OCI-LY3 (cell line): Measurements from ENCODE around the gene WDFY4.

ENCODE experiments used
- H2AFZ ChIP-seq: fragments of 200-600, 300-600 bp; shearing (Covaris generic); 2 replicates; pipeline ENCODE4 v1.6.0; 2014; ENCODE audit warnings: antibody characterized with exemption, low read depth, low read length
- H3K27ac ChIP-seq: fragments of 200-600, 300-600 bp; sonication (generic); 2 replicates; pipeline ENCODE4 v1.5.1; 2014; ENCODE audit warnings: mild to moderate bottlenecking, low read length, moderate library complexity, mixed read lengths
- H3K27me3 ChIP-seq: fragments of 200-600, 300-600 bp; sonication (generic); 2 replicates; pipeline ENCODE4 v1.6.1; 2014; ENCODE audit warnings: low read depth, low read length, mixed read lengths
- H3K36me3 ChIP-seq: fragments of 200-600, 300-600 bp; sonication (generic); replicated peaks from 2 replicates; pipeline ENCODE3; 2014; ENCODE audit warnings: low read depth, low read length, mixed read lengths
- H3K4me1 ChIP-seq: fragments of 300-600, 200-600 bp; sonication (generic); 2 replicates; pipeline ENCODE4 v1.6.1; 2014; ENCODE audit warnings: low read length, mixed read lengths
- H3K4me2 ChIP-seq: fragments of 200-600, 300-600 bp; sonication (generic); 2 replicates; pipeline ENCODE4 v1.6.1; 2014; ENCODE audit warnings: low read length, mixed read lengths
- H3K4me3 ChIP-seq: fragments of 300-600, 200-600 bp; sonication (generic); 2 replicates; pipeline ENCODE4 v1.5.1; 2014; ENCODE audit warnings: antibody characterized with exemption, mild to moderate bottlenecking, low read length, moderate library complexity
- H3K79me2 ChIP-seq: fragments of 300-600, 200-600 bp; shearing (Covaris generic); 2 replicates; pipeline ENCODE4 v1.6.1; 2014; ENCODE audit warnings: mild to moderate bottlenecking, low read length, mixed read lengths
- H3K9ac ChIP-seq: fragments of 300-600, 200-600 bp; shearing (Covaris generic); 2 replicates; pipeline ENCODE4 v1.6.0; 2014; ENCODE audit warnings: mild to moderate bottlenecking, low read length, moderate library complexity
- H3K9me3 ChIP-seq: fragments of 200-600, 300-600 bp; shearing (Covaris generic); 2 replicates; pipeline ENCODE4 v1.6.1; 2014; ENCODE audit warnings: low read length, mixed read lengths; ENCODE audit not compliant: insufficient read depth
- H4K20me1 ChIP-seq: fragments of 200-600, 300-600 bp; sonication (generic); 2 replicates; pipeline ENCODE4 v1.6.1; 2016; ENCODE audit warnings: low read length, mixed read lengths; ENCODE audit not compliant: insufficient read depth
- CTCF ChIP-seq: fragments of 200-600, 300-600 bp; sonication (generic); IDR thresholded peaks from 2 replicates; pipeline ENCODE4 v1.5.1; 2014; ENCODE audit warnings: antibody characterized with exemption, low read length, low read depth
- EZH2phosphoT487 ChIP-seq: fragments of 200-600 bp; shearing (Covaris generic); IDR thresholded peaks from 2 replicates; pipeline ENCODE4 v1.6.1; 2018; ENCODE audit warnings: antibody characterized with exemption, mixed run types, low read depth

The WDFY4 gene

DNA sequence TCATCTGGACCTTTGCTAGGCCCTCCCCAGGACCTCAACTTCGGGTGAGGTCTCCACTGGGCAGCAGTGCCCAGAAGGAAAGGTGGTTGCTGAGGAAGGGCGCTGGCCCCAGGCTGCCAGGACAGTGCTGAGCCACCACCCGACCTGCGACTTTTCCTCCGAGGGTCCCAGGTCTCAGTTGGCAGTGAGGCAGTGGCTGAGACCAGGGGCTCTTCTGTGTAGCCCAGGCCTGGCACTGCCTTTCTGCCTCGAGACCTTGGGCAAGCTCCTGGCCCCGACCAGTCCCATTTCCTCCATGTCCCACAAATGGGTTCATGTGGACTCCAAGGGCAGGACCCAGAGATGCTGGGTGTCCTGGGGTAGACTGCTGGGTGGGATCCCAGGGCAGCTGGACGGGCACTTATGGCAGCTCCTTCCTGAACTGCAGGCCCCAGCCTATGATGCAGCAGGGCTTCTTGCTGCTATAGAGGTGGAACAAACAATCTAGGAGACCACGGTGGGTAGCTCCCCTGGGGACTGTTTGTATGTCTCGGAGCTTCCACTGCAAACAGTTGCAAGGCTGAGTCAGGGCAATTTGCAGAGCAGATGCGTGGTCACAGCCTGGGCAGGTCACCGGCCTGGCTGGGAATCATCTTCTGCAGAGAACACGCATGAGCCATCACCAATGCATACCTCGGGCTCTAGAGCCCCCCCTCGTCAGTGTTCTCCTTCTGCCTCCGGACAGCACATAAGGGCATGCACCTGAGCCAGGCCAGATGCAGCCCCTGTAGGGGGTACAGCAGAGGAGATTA, 272.9 kb downstream of the WDFY4 start:
- peaks cover 27% of the 10 kb centered on the region for H3K36me3 ChIP-seq
- H3K4me1 ChIP-seq, result no peaks in the 10 kb centered on the region
- no peak overlapping the region for H3K27ac ChIP-seq
- no peaks in the 10 kb centered on the region for H3K27me3 ChIP-seq
- H3K4me2 ChIP-seq, result no peak overlapping the region
- no peaks in the 10 kb centered on the region for H4K20me1 ChIP-seq
- H3K4me3 ChIP-seq, result no peak overlapping the region
- H3K79me2 ChIP-seq, result no peaks in the 10 kb centered on the region
- no peak overlapping the region for H2AFZ ChIP-seq
- no peaks in the 10 kb centered on the region for H3K9me3 ChIP-seq
- TF ChIP-seq EZH2phosphoT487 (no peak), CTCF (no peak)
- H3K9ac ChIP-seq, result no peak overlapping the region

DNA sequence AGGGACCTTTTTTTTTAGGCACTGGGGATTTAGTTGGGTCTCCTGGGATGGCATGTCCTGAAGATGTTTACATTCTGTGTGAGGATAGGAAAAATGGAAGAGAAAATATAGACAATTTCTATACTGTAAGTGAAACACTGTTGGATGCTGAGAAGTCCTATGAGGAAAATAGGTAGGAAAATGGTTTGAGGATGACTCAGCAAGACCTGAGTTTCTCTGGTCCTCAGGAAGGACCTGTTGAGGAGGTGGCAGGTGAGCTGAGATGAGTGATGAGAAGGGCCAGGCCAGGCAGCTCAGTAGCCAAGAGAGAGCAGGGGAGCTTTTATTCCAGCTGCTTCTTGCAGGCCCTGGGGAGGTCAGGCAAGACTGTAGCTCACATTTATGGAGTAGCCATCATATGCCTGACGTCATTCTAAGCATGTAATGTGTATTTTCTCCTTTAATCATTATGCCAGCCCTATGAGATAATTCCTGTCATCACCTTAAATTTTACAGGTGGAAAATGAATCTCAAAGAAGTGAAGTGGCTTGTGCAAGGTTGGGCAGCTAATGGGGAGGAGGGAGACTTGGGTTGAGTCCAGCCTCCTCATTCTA, 274.0 kb downstream of the WDFY4 start:
- H3K4me2 ChIP-seq, result no peak overlapping the region
- no peak overlapping the region for H3K27ac ChIP-seq
- H3K9ac ChIP-seq, result no peak overlapping the region
- H4K20me1 ChIP-seq, result no peaks in the 10 kb centered on the region
- no peaks in the 10 kb centered on the region for H3K27me3 ChIP-seq
- no peak overlapping the region for H2AFZ ChIP-seq
- TF ChIP-seq CTCF (no peak), EZH2phosphoT487 (no peak)
- no peaks in the 10 kb centered on the region for H3K79me2 ChIP-seq
- peaks cover 32% of the 10 kb centered on the region for H3K36me3 ChIP-seq
- H3K4me1 ChIP-seq, result no peaks in the 10 kb centered on the region
- H3K4me3 ChIP-seq, result no peak overlapping the region
- H3K9me3 ChIP-seq, result no peaks in the 10 kb centered on the region

DNA sequence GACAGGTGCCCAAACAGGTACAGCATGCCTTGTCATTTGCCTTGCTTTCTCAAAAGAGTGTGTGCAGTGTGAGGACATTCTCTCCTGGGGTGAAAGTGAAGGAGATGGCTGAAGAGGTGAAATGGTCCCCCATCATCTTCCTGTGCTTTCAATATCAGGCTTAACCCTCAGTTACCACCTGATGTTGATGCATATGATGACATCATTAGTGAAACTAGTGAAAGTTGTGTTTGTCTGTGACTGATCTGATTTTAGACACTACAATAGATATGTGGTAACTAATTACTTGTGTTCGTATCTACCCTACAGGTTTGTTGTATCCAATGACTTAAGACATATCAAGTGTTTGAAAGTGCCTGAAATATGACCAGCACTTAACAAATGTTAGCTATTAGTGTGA, 279.4 kb downstream of the WDFY4 start:
- H3K27me3 ChIP-seq, result no peaks in the 10 kb centered on the region
- H3K4me2 ChIP-seq, result no peak overlapping the region
- TF ChIP-seq CTCF, result no peak
- no peak for TF ChIP-seq EZH2phosphoT487
- H3K27ac ChIP-seq, result no peak overlapping the region
- H4K20me1 ChIP-seq, result no peaks in the 10 kb centered on the region
- peaks cover 40% of the 10 kb centered on the region for H3K36me3 ChIP-seq
- no peak overlapping the region for H3K4me3 ChIP-seq
- H3K4me1 ChIP-seq, result no peaks in the 10 kb centered on the region
- H3K9ac ChIP-seq, result no peak overlapping the region
- H2AFZ ChIP-seq, result no peak overlapping the region
- H3K79me2 ChIP-seq, result no peaks in the 10 kb centered on the region
- no peaks in the 10 kb centered on the region for H3K9me3 ChIP-seq

- Histone ChIP-seq H3K4me2 (no peak overlapping the region), H3K9me3 (no peaks in the 10 kb centered on the region), H3K79me2 (no peaks in the 10 kb centered on the region), H3K9ac (no peak overlapping the region), H4K20me1 (no peaks in the 10 kb centered on the region), H3K36me3 (peaks cover 34% of the 10 kb centered on the region), H3K4me1 (no peaks in the 10 kb centered on the region), H3K27me3 (no peaks in the 10 kb centered on the region), H2AFZ (no peak overlapping the region), H3K27ac (no peak overlapping the region), H3K4me3 (no peak overlapping the region)
- TF ChIP-seq EZH2phosphoT487 (no peak), CTCF (no peak)
These were observed 280.8 kb downstream of the WDFY4 start for GRCh38 chr10:48965460-48965859.
